Tibial artery (tissue), 4 donors: ENCODE results near the gene MYOCD.
A peak's percentile ranks its signal among the peaks of the same experiment; 100 is the strongest.

Experiments used
- DNase-seq, 2 donors: peaks; one replicate each; pipeline ENCODE4 v3.0.0-alpha.2; 2019
- H3K27ac ChIP-seq, 2 donors: fragments of 200-600 bp; sonication (generic) in 1 of 2; 1 replicate in 1 of 2; 2 replicates in 1 of 2; pipeline ENCODE4 v1.5.1; 2018 to 2019; ENCODE audit warnings: mild to moderate bottlenecking in 1 of 2
- H3K27me3 ChIP-seq, 2 donors: fragments of 200-600 bp; sonication (generic) in 1 of 2; one replicate each; pipeline versions ENCODE4 v1.5.1 to v1.6.0; 2016 to 2019
- H3K36me3 ChIP-seq, 3 donors: fragments of 200-600 bp; sonication (generic) in 2 of 3; one replicate each; pipeline ENCODE4 v1.5.1; 2016 to 2019; ENCODE audit warnings: mild to moderate bottlenecking in 2 of 3
- H3K4me1 ChIP-seq, 4 donors: fragments of 200-600 bp; sonication (generic) in 2 of 4; 1 replicate in 3 of 4; 2 replicates in 1 of 4; pipeline ENCODE4 v1.5.1; 2016 to 2019
- H3K4me3 ChIP-seq, 2 donors: fragments of 200-600 bp; sonication (generic) in 1 of 2; 1 replicate in 1 of 2; 2 replicates in 1 of 2; pipeline ENCODE4 v1.5.1; 2018 to 2019; ENCODE audit warnings: mild to moderate bottlenecking in 2 of 2
- H3K9me3 ChIP-seq, 3 donors: fragments of 200-600 bp; sonication (generic) in 1 of 3; one replicate each; pipeline ENCODE4 v1.5.1; 2016 to 2019
- intact Hi-C: fragments of 100-400 bp; cut with DNase I; formaldehyde crosslinking; loops from one replicate; pipeline ENCODE4 v1.15.0; 2023; ENCODE audit warnings: low total_unique reads
- TF ChIP-seq, protein P1 (sequence below), 2 experiments: fragments of 200-600 bp in 1 of 2; fragments of 450-650 bp in 1 of 2; IDR thresholded peaks; one replicate each; pipeline ENCODE4 v1.5.1; 2017 to 2019; ENCODE audit warnings: antibody characterized with exemption in 2 of 2, mild to moderate bottlenecking in 1 of 2, moderate library complexity in 1 of 2

The MYOCD gene

DNA sequence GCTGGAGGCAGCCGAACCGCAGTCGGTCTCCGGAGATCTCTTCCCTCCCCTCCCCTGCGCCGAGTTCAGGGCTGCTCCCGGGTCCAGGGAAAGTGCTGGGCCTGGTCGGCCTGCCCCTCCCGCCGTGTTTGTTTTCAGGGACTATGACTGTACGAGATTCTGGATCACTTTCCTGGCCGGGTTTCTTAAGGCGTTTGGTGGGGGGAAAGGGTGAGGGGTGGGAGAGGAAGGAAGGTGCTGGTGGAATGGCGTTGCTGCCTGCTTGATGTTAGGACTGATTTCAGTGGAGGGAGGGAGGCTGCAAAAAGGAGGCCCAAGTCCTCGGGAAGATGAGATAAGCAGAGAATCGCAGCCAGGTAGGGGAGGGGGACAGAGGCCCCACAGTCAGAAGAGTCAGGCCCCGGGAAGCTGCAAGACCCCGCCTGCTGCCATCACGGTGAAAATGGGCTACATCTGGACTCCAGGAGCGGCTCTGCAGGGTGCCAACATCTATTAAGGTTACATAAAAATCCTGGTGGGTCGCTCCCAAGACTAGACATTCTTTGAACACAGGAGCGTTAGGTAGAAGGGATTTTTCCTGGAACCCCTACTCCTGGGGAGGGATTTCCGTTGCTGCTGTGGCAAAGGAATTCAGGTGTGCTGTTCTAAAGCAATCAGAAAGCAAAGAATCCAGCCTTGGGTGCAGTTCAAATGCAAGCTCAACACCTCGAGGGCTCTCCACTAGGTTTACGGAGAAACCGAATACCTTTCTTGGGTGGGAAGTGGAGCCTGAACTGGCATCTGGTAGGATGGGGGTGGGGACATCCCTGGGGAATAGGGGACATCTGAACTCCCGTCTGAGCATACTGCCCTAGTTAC lies 124.8 kb downstream of the MYOCD start:
- Histone ChIP-seq H3K27ac (peak overlapping the region; percentile 55 to 67), H3K4me3 (peak overlapping the region; percentile 65 to 76), H3K27me3 (no peaks in the 10 kb centered on the region), H3K36me3 (no peaks in the 10 kb centered on the region), H3K4me1 (peaks cover 0 to 24% (median 12%) of the 10 kb centered on the region in 4 donors), H3K9me3 (no peaks in the 10 kb centered on the region)
- intact Hi-C loops, result no loop called here
- DNase-seq, result no peak
- TF ChIP-seq, protein P1, sequence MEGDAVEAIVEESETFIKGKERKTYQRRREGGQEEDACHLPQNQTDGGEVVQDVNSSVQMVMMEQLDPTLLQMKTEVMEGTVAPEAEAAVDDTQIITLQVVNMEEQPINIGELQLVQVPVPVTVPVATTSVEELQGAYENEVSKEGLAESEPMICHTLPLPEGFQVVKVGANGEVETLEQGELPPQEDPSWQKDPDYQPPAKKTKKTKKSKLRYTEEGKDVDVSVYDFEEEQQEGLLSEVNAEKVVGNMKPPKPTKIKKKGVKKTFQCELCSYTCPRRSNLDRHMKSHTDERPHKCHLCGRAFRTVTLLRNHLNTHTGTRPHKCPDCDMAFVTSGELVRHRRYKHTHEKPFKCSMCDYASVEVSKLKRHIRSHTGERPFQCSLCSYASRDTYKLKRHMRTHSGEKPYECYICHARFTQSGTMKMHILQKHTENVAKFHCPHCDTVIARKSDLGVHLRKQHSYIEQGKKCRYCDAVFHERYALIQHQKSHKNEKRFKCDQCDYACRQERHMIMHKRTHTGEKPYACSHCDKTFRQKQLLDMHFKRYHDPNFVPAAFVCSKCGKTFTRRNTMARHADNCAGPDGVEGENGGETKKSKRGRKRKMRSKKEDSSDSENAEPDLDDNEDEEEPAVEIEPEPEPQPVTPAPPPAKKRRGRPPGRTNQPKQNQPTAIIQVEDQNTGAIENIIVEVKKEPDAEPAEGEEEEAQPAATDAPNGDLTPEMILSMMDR (IDR thresholded peaks at IDR 0.05), result no peak

DNA sequence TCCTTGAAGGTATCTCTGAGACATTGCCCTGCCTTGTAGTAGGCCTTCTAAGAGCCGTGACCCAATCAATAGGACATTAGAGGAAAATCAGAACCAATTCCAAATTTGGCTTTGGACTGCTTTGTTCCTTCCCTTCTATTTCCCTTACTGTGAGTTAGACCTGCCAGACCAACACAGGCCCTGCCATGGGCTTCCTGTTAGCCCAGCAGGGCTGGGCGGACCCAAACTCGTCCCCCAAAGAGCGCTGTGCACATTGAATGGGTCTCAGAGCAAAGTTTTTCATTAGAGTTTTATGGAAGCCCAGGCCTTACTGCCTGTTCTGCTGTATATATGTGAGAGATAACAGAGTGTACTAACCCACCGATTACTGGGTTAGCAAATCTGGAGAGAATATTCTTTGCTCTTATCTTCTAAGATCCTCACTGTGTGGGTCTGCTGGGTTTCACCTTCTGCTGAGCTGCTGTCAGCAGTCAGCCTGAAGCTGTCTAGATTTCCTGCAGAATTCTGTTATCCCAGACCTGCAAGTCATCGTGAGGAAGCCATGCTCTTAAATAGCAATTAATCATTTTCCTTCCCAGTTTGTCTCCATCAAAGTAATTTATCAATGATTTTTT lies 129.3 kb downstream of the MYOCD start:
- intact Hi-C loops, result no loop called here
- no peak for DNase-seq
- peaks cover 0 to 6% (median 0%) of the 10 kb centered on the region in 3 donors for H3K9me3 ChIP-seq
- TF ChIP-seq, protein P1 (IDR thresholded peaks at IDR 0.05), result no peak
- H3K27me3 ChIP-seq, result no peaks in the 10 kb centered on the region
- H3K36me3 ChIP-seq, result no peaks in the 10 kb centered on the region
- H3K27ac ChIP-seq, result no peak overlapping the region
- H3K4me1 ChIP-seq, result peaks cover 0 to 19% (median 9%) of the 10 kb centered on the region in 4 donors
- H3K4me3 ChIP-seq, result no peak overlapping the region

DNA sequence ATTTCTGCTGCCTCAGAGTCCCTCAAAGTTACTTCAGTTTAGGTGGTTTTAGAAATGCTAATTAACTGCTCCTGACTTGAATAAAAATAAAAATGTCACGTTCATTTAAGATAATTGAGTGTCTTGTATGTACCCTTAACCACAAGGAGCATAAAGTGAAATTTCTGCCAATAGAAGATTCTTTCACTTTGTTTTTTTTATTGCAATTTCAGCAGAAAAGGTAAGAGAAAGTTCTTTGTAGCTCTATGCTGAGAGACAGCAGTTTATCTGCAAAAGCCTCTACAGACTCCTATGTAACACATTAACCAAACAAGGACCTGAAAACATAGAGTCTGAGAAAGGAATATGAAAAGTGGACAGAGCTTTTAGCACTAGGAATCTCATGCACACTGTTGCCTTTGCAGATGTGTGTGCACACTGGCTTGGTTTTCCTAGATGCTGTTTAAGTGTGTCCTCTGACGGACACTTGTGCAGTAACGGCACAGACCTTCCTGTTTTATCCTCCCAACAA lies 135.2 kb downstream of the MYOCD start:
- H3K27me3 ChIP-seq, result no peaks in the 10 kb centered on the region
- no peaks in the 10 kb centered on the region for H3K36me3 ChIP-seq
- no peak overlapping the region for H3K27ac ChIP-seq
- no peak overlapping the region for H3K4me3 ChIP-seq
- TF ChIP-seq, protein P1 (IDR thresholded peaks at IDR 0.05), result no peak
- DNase-seq, result no peak
- peaks cover 0 to 6% (median 0%) of the 10 kb centered on the region in 3 donors for H3K9me3 ChIP-seq
- intact Hi-C loops, result no loop called here
- no peaks in the 10 kb centered on the region for H3K4me1 ChIP-seq

DNA sequence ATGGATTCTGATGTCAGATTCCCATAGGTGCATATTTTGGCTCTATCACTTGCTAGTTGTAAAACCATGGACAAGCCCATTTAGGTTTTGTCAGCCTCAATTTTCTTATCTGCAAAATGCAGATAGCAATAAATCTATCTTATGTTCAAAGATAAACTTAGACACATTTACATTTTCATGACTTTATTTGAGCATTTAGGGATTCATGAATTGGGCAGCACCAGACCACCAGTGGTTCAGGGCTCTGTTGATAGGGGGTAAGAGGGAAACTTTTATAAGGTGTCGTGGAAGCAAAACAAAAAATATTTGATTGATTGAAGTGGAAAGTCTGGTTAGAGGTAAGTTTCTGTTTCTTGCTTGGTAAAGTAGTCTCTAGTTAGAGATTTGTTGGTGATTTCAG lies 140.9 kb downstream of the MYOCD start:
- H3K27ac ChIP-seq, result no peak overlapping the region
- TF ChIP-seq, protein P1 (IDR thresholded peaks at IDR 0.05), result no peak
- H3K9me3 ChIP-seq, result peaks cover 0 to 8% (median 0%) of the 10 kb centered on the region in 3 donors
- H3K4me3 ChIP-seq, result no peak overlapping the region
- no peaks in the 10 kb centered on the region for H3K27me3 ChIP-seq
- no peak for DNase-seq
- H3K36me3 ChIP-seq, result peaks cover 0 to 4% (median 0%) of the 10 kb centered on the region in 3 donors
- H3K4me1 ChIP-seq, result no peaks in the 10 kb centered on the region
- intact Hi-C loops, result no loop called here

DNA sequence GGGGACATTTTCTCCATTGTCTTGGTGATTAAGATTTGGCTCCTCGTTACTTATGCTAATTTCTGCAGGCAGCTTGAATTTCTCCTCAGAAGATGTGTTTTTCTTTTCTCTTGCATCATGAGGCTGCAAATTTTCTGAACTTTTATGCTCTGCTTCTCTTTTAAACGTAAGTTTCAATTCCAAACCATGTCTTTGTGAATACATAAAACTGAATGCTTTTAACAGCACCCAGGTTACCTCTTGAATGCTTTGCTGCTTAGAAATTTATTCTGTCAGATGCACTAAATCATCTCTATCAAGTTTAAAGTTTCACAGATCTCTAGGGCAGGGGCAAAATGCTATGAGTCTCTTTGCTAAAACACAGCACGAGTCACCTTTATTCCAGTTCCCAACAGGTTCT lies 143.0 kb downstream of the MYOCD start:
- TF ChIP-seq, protein P1 (IDR thresholded peaks at IDR 0.05), result no peak
- Histone ChIP-seq H3K9me3 (peaks cover 0 to 8% (median 0%) of the 10 kb centered on the region in 3 donors), H3K36me3 (peaks cover 0 to 4% (median 0%) of the 10 kb centered on the region in 3 donors), H3K27me3 (no peaks in the 10 kb centered on the region), H3K27ac (no peak overlapping the region), H3K4me1 (no peaks in the 10 kb centered on the region), H3K4me3 (no peak overlapping the region)
- no peak for DNase-seq
- intact Hi-C loops, result no loop called here
